ENCODE data around the gene ZNF428. TPM values are rescaled to one million over a fixed set of nuclear protein-coding genes. Genes with fewer than 3 reads are reported as not detected.

Gene ZNF428
- total and polyA plus RNA-seq, 2 experiments from 2014 or later = 21.1 to 23.9 TPM

DNA sequence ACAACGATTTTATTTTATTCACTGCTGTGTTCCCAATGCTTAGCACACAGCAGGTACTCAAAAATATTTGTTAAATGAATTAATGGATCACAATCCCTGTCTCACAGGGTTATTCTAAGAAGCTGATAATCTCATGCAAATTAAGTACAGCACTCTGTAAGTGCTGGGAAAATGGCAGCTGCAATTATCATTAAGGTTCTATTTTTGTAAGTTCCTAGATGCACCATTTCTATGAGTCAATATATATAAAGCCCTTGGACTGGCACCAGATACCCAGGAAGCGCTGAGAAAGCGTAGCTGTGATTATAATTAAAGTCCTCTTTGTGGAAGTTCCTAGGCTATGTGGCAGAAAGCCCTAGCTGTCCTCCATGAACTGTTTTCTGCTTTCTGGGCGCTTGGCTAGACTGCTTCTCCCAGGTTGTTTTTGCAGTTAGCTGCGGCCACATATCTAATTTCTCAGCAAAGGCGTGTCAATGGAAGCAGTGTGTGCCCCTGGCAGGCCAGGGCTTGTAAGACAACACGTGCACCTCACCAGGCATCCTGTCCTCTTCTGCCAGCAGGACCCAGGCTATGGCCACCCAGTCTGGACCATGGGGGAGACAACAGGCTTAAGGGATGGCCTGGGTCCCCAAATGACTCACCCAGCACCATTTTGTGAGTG lies 12.7 kb downstream of the ZNF428 start:
- no peak overlapping the region for H3K4me3 ChIP-seq
- H3K27ac ChIP-seq (ENCODE audit: low read depth) = no peak overlapping the region
- no peaks in the 10 kb centered on the region; the same call in 1 of the 3 replicates for H3K9me3 Mint-ChIP-seq
- no peaks in the 10 kb centered on the region for H3K27me3 ChIP-seq (ENCODE audit: insufficient read depth)
- no peak for ATAC-seq
- no peak overlapping the region for H3K4me2 ChIP-seq
- no peaks in the 10 kb centered on the region for H3F3A ChIP-seq (replicated peaks; ENCODE audit: low read depth)
- no peaks in the 10 kb centered on the region for H3K4me1 ChIP-seq (ENCODE audit: insufficient read depth)
- no peak overlapping the region for H3K4me3 Mint-ChIP-seq
- peaks cover 9% of the 10 kb centered on the region for H3K4me1 Mint-ChIP-seq
- H2AFZ ChIP-seq = no peak overlapping the region
- H3K9me2 ChIP-seq (ENCODE audit: insufficient read depth) = no peaks in the 10 kb centered on the region
- no peak overlapping the region for H3K27ac Mint-ChIP-seq
- H3K36me3 ChIP-seq (ENCODE audit: insufficient read depth) = no peaks in the 10 kb centered on the region
- TF ChIP-seq CREB1 (CRISPR knock-in tag; IDR thresholded peaks at IDR 0.05; ENCODE audit: low read depth) (no peak), ZNF114 (CRISPR knock-in tag; IDR thresholded peaks at IDR 0.05) (no peak), ZNF331 (CRISPR knock-in tag; IDR thresholded peaks at IDR 0.05; ENCODE audit: low read depth) (no peak), EZH2 (IDR thresholded peaks at IDR 0.05; ENCODE audit: low read depth, unreplicated experiment) (no peak), EZH2phosphoT487 (IDR thresholded peaks at IDR 0.05; ENCODE audit: unreplicated experiment) (no peak), POLR2AphosphoS5 (IDR thresholded peaks at IDR 0.05; ENCODE audit: low read depth) (no peak), NANOG (IDR thresholded peaks at IDR 0.05; ENCODE audit: borderline replicate concordance) (no peak), JUNB (IDR thresholded peaks at IDR 0.05; ENCODE audit: unreplicated experiment) (no peak), STAT1 (IDR thresholded peaks at IDR 0.05; ENCODE audit: unreplicated experiment) (no peak)
- TF ChIP-seq, protein P1, sequence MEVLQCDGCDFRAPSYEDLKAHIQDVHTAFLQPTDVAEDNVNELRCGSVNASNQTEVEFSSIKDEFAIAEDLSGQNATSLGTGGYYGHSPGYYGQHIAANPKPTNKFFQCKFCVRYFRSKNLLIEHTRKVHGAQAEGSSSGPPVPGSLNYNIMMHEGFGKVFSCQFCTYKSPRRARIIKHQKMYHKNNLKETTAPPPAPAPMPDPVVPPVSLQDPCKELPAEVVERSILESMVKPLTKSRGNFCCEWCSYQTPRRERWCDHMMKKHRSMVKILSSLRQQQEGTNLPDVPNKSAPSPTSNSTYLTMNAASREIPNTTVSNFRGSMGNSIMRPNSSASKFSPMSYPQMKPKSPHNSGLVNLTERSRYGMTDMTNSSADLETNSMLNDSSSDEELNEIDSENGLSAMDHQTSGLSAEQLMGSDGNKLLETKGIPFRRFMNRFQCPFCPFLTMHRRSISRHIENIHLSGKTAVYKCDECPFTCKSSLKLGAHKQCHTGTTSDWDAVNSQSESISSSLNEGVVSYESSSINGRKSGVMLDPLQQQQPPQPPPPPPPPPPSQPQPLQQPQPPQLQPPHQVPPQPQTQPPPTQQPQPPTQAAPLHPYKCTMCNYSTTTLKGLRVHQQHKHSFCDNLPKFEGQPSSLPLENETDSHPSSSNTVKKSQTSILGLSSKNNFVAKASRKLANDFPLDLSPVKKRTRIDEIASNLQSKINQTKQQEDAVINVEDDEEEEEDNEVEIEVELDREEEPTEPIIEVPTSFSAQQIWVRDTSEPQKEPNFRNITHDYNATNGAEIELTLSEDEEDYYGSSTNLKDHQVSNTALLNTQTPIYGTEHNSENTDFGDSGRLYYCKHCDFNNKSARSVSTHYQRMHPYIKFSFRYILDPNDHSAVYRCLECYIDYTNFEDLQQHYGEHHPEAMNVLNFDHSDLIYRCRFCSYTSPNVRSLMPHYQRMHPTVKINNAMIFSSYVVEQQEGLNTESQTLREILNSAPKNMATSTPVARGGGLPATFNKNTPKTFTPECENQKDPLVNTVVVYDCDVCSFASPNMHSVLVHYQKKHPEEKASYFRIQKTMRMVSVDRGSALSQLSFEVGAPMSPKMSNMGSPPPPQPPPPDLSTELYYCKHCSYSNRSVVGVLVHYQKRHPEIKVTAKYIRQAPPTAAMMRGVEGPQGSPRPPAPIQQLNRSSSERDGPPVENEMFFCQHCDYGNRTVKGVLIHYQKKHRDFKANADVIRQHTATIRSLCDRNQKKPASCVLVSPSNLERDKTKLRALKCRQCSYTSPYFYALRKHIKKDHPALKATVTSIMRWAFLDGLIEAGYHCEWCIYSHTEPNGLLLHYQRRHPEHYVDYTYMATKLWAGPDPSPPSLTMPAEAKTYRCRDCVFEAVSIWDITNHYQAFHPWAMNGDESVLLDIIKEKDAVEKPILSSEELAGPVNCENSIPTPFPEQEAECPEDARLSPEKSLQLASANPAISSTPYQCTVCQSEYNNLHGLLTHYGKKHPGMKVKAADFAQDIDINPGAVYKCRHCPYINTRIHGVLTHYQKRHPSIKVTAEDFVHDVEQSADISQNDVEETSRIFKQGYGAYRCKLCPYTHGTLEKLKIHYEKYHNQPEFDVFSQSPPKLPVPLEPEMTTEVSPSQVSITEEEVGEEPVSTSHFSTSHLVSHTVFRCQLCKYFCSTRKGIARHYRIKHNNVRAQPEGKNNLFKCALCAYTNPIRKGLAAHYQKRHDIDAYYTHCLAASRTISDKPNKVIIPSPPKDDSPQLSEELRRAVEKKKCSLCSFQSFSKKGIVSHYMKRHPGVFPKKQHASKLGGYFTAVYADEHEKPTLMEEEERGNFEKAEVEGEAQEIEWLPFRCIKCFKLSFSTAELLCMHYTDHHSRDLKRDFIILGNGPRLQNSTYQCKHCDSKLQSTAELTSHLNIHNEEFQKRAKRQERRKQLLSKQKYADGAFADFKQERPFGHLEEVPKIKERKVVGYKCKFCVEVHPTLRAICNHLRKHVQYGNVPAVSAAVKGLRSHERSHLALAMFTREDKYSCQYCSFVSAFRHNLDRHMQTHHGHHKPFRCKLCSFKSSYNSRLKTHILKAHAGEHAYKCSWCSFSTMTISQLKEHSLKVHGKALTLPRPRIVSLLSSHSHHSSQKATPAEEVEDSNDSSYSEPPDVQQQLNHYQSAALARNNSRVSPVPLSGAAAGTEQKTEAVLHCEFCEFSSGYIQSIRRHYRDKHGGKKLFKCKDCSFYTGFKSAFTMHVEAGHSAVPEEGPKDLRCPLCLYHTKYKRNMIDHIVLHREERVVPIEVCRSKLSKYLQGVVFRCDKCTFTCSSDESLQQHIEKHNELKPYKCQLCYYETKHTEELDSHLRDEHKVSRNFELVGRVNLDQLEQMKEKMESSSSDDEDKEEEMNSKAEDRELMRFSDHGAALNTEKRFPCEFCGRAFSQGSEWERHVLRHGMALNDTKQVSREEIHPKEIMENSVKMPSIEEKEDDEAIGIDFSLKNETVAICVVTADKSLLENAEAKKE (CRISPR knock-in tag; IDR thresholded peaks at IDR 0.05) = no peak
- TF ChIP-seq, protein P2, sequence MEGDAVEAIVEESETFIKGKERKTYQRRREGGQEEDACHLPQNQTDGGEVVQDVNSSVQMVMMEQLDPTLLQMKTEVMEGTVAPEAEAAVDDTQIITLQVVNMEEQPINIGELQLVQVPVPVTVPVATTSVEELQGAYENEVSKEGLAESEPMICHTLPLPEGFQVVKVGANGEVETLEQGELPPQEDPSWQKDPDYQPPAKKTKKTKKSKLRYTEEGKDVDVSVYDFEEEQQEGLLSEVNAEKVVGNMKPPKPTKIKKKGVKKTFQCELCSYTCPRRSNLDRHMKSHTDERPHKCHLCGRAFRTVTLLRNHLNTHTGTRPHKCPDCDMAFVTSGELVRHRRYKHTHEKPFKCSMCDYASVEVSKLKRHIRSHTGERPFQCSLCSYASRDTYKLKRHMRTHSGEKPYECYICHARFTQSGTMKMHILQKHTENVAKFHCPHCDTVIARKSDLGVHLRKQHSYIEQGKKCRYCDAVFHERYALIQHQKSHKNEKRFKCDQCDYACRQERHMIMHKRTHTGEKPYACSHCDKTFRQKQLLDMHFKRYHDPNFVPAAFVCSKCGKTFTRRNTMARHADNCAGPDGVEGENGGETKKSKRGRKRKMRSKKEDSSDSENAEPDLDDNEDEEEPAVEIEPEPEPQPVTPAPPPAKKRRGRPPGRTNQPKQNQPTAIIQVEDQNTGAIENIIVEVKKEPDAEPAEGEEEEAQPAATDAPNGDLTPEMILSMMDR (conservative IDR thresholded peaks at IDR 0.05; ENCODE audit: low read depth in 2 of 2) = no peak
- TF ChIP-seq, protein P3, sequence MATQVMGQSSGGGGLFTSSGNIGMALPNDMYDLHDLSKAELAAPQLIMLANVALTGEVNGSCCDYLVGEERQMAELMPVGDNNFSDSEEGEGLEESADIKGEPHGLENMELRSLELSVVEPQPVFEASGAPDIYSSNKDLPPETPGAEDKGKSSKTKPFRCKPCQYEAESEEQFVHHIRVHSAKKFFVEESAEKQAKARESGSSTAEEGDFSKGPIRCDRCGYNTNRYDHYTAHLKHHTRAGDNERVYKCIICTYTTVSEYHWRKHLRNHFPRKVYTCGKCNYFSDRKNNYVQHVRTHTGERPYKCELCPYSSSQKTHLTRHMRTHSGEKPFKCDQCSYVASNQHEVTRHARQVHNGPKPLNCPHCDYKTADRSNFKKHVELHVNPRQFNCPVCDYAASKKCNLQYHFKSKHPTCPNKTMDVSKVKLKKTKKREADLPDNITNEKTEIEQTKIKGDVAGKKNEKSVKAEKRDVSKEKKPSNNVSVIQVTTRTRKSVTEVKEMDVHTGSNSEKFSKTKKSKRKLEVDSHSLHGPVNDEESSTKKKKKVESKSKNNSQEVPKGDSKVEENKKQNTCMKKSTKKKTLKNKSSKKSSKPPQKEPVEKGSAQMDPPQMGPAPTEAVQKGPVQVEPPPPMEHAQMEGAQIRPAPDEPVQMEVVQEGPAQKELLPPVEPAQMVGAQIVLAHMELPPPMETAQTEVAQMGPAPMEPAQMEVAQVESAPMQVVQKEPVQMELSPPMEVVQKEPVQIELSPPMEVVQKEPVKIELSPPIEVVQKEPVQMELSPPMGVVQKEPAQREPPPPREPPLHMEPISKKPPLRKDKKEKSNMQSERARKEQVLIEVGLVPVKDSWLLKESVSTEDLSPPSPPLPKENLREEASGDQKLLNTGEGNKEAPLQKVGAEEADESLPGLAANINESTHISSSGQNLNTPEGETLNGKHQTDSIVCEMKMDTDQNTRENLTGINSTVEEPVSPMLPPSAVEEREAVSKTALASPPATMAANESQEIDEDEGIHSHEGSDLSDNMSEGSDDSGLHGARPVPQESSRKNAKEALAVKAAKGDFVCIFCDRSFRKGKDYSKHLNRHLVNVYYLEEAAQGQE (IDR thresholded peaks at IDR 0.05; ENCODE audit: unreplicated experiment) = no peak
- TF ChIP-seq, protein P4, sequence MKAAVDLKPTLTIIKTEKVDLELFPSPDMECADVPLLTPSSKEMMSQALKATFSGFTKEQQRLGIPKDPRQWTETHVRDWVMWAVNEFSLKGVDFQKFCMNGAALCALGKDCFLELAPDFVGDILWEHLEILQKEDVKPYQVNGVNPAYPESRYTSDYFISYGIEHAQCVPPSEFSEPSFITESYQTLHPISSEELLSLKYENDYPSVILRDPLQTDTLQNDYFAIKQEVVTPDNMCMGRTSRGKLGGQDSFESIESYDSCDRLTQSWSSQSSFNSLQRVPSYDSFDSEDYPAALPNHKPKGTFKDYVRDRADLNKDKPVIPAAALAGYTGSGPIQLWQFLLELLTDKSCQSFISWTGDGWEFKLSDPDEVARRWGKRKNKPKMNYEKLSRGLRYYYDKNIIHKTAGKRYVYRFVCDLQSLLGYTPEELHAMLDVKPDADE (IDR thresholded peaks at IDR 0.05) = no peak
- H3K36me3 Mint-ChIP-seq (ENCODE audit: low read depth) = peaks cover 9% of the 10 kb centered on the region
- peaks cover 6% of the 10 kb centered on the region for H3K27me3 Mint-ChIP-seq (ENCODE audit: insufficient read depth, low read depth, poor library complexity)
- H3K79me2 ChIP-seq (replicated peaks; ENCODE audit: insufficient read depth) = no peaks in the 10 kb centered on the region
- H4K20me1 ChIP-seq (replicated peaks; ENCODE audit: insufficient read depth) = no peaks in the 10 kb centered on the region; the same call in 1 of the 2 replicates
- no peak for DNase-seq (ENCODE audit: low spot score)
